OCI-LY1 (cell line): Measurements from ENCODE around the gene CIC.

Experiments
- CTCF ChIP-seq: fragments of 200-600 bp; sonication (generic), shearing (Covaris generic); IDR thresholded peaks from 2 replicates; pipeline ENCODE4 v1.5.1; 2017; ENCODE audit warnings: mild to moderate bottlenecking, antibody characterized with exemption, low read length, moderate library complexity, mixed read lengths
- EZH2 ChIP-seq: fragments of 200-600 bp; sonication (generic), shearing (Covaris generic); IDR thresholded peaks from 2 replicates; pipeline ENCODE4 v1.8.0; 2017; ENCODE audit warnings: borderline replicate concordance, mixed run types, mild to moderate bottlenecking, antibody characterized with exemption, low read length, moderate library complexity, mixed read lengths

- TF ChIP-seq CTCF (no peak), EZH2 (no peak)
Measured at GRCh38 chr19:42249769-42250168, 19.3 kb upstream of the CIC start.
